Measurements from ENCODE around the gene DNMT3L.

DNMT3L gene

DNA sequence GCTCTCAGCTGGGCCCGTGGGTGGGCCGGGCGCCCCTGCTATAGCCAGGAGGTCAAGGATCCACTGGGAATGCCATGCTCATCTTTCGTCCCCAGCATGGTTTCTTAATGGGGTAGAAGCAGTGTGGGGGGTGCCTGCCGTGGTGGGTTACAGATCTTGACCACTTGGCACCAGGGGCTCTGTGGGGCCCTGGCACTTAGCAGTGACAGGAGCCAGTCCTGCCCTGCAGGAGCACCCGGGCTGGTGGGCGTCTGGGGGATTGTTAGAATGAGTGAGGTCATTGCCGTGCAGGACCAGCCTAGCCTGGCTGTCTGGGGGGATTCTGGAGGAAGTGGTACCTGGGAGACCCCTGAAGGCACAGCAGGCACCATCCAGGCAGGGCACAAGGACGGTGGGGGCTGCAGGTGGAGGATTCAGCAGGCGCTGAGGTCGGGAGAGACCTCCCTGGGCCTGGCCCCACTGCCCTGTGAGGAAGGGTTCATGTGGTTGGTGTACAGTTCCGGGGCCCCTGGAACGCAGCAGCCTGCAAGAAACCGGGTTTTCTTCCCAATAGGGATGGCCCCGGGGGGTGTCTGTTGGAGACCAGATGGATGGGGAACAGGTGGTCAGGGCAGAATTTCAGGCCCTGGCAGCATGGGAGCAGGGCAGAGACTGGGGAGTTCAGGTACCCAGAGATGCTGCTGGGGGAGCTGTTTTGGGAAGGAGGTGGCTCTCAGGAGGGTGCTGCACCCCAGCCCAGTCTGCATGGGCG lies 28.8 kb upstream of the DNMT3L start:
- H3K9me2 ChIP-seq (ENCODE audit: low read depth, low read length) = no peaks in the 10 kb centered on the region
- H3K4me1 ChIP-seq (ENCODE audit: insufficient read depth, low read length, severe bottlenecking) = no peaks in the 10 kb centered on the region
- no peaks in the 10 kb centered on the region for H3K36me3 ChIP-seq (ENCODE audit: insufficient read depth, low read length)
- H3K27me3 ChIP-seq (ENCODE audit: insufficient read depth, low read length) = 0 out of 2 replicates have a peak, but pooled peaks cover 6% of the 10 kb centered on the region
- no peaks in the 10 kb centered on the region for H3F3A ChIP-seq (ENCODE audit: insufficient read depth, low read length)
- no peaks in the 10 kb centered on the region for H3K79me2 ChIP-seq (ENCODE audit: insufficient read depth, low read length)
- TF ChIP-seq EZH2 (IDR thresholded peaks at IDR 0.05; ENCODE audit: borderline replicate concordance, low read length) = no peak
- TF ChIP-seq, protein P1, sequence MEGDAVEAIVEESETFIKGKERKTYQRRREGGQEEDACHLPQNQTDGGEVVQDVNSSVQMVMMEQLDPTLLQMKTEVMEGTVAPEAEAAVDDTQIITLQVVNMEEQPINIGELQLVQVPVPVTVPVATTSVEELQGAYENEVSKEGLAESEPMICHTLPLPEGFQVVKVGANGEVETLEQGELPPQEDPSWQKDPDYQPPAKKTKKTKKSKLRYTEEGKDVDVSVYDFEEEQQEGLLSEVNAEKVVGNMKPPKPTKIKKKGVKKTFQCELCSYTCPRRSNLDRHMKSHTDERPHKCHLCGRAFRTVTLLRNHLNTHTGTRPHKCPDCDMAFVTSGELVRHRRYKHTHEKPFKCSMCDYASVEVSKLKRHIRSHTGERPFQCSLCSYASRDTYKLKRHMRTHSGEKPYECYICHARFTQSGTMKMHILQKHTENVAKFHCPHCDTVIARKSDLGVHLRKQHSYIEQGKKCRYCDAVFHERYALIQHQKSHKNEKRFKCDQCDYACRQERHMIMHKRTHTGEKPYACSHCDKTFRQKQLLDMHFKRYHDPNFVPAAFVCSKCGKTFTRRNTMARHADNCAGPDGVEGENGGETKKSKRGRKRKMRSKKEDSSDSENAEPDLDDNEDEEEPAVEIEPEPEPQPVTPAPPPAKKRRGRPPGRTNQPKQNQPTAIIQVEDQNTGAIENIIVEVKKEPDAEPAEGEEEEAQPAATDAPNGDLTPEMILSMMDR (IDR thresholded peaks at IDR 0.05; ENCODE audit: low read length) = no peak
- H3K9me3 ChIP-seq (ENCODE audit: low read length) = no peaks in the 10 kb centered on the region
- H2AFZ ChIP-seq (ENCODE audit: low read length) = no peak overlapping the region
- H4K20me1 ChIP-seq (ENCODE audit: insufficient read depth, low read length) = no peaks in the 10 kb centered on the region
- no peak overlapping the region for H3K9ac ChIP-seq (ENCODE audit: low read length)
- H3K4me3 ChIP-seq (ENCODE audit: low read depth, low read length, poor library complexity, severe bottlenecking) = no peak overlapping the region
- no peak overlapping the region for H3K27ac ChIP-seq (ENCODE audit: low read depth, low read length, poor library complexity, severe bottlenecking)
- H3K4me2 ChIP-seq (ENCODE audit: low read length) = no peak overlapping the region

DNA sequence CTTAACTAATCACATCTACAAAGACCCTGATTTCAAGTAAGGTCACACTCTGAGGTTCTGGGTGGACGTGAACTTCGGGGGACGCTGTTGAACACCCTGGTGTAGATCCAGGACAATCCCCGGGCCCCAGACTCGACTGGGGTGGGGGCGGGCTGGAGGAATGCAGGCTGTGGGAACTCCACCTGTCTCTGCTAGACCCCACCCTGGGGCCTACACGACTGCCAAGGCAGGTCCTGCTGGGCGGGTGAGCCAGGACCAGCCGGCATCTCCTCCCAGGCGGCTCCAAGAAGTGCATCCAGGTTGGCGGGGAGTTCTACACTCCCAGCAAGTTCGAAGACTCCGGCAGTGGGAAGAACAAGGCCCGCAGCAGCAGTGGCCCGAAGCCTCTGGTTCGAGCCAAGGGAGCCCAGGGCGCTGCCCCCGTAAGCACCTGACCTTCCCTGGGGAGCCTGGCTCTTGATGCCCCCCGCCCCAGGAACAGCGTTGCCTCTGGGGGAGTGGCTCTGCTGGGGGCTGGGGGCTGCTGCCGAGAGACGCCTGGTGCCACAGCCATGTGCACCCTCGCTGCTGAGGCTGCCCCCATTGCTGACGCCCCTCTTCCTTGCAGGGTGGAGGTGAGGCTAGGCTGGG lies 27.8 kb upstream of the DNMT3L start:
- Histone ChIP-seq H3K79me2 (ENCODE audit: insufficient read depth, low read length) (no peaks in the 10 kb centered on the region), H2AFZ (ENCODE audit: low read length) (no peak overlapping the region), H3K27me3 (ENCODE audit: insufficient read depth, low read length) (peaks cover 6% of the 10 kb centered on the region; the same call in 1 of the 2 replicates), H3K4me3 (ENCODE audit: low read depth, low read length, poor library complexity, severe bottlenecking) (no peak overlapping the region), H3F3A (ENCODE audit: insufficient read depth, low read length) (no peaks in the 10 kb centered on the region), H3K9ac (ENCODE audit: low read length) (no peak overlapping the region), H3K9me3 (ENCODE audit: low read length) (no peaks in the 10 kb centered on the region), H4K20me1 (ENCODE audit: insufficient read depth, low read length) (no peaks in the 10 kb centered on the region), H3K9me2 (ENCODE audit: low read depth, low read length) (no peaks in the 10 kb centered on the region), H3K36me3 (ENCODE audit: insufficient read depth, low read length) (no peaks in the 10 kb centered on the region), H3K4me2 (ENCODE audit: low read length) (no peak overlapping the region), H3K4me1 (ENCODE audit: insufficient read depth, low read length, severe bottlenecking) (no peaks in the 10 kb centered on the region), H3K27ac (ENCODE audit: low read depth, low read length, poor library complexity, severe bottlenecking) (no peak overlapping the region)
- TF ChIP-seq, protein P1 (IDR thresholded peaks at IDR 0.05; ENCODE audit: low read length) = no peak
- no peak for TF ChIP-seq EZH2 (IDR thresholded peaks at IDR 0.05; ENCODE audit: borderline replicate concordance, low read length)

DNA sequence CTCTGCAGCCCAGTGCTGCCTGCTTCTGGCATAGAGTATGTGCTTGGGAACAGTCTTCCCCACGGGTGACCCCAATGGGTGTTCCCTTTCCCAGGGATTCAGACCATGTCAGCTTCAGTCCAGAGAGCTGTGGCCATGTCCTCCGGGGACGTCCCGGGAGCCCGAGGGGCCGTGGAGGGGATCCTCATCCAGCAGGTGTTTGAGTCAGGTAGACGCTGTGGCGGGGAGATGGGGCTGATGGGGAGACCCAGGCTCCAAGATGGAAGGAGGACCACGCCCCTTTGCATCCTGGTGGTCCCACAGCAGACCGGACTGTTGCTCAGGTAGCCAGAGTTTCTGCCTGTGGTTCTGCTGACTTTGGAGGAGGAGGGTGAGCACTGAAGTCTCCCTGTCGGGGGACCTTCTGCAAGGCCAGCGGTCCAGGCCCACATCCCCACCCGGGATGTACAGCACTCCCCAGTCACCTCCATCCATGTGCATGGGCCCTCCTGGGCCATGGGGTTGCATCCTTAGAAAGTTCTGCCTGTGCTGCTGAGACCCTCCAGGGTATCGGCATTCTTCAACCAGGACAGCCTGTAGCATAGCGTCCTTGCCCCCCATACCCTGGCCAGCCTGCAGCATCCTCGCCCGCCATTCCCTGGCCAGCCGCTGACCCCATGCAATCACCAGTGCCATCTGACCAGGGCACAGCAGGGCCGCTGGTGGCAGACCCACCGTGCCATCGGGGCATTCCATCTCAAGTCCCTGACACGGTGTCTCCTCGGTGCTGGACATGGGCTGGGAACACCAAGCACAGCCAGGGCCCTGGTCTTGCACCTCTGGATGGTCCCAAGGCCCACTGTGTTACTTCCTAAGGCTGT lies 26.8 kb upstream of the DNMT3L start:
- Histone ChIP-seq H3K27ac (ENCODE audit: low read depth, low read length, poor library complexity, severe bottlenecking) (no peak overlapping the region), H3K79me2 (ENCODE audit: insufficient read depth, low read length) (no peaks in the 10 kb centered on the region), H3K36me3 (ENCODE audit: insufficient read depth, low read length) (no peaks in the 10 kb centered on the region), H3K4me3 (ENCODE audit: low read depth, low read length, poor library complexity, severe bottlenecking) (no peak overlapping the region), H3K9me2 (ENCODE audit: low read depth, low read length) (no peaks in the 10 kb centered on the region), H2AFZ (ENCODE audit: low read length) (no peak overlapping the region), H3K4me1 (ENCODE audit: insufficient read depth, low read length, severe bottlenecking) (no peaks in the 10 kb centered on the region), H3F3A (ENCODE audit: insufficient read depth, low read length) (no peaks in the 10 kb centered on the region), H3K9me3 (ENCODE audit: low read length) (no peaks in the 10 kb centered on the region), H3K27me3 (ENCODE audit: insufficient read depth, low read length) (peaks cover 9% of the 10 kb centered on the region; the same call in 1 of the 2 replicates), H3K4me2 (ENCODE audit: low read length) (no peak overlapping the region), H4K20me1 (ENCODE audit: insufficient read depth, low read length) (no peaks in the 10 kb centered on the region), H3K9ac (ENCODE audit: low read length) (no peak overlapping the region)
- TF ChIP-seq, protein P1 (IDR thresholded peaks at IDR 0.05; ENCODE audit: low read length) = no peak
- no peak for TF ChIP-seq EZH2 (IDR thresholded peaks at IDR 0.05; ENCODE audit: borderline replicate concordance, low read length)

All from OCI-LY1 (cell line).